22Rv1 (cell line): ENCODE data around the gene POLD2.

ENCODE experiments used
- H3K27ac ChIP-seq: fragments of 450-650 bp; 2 replicates; pipeline ENCODE4 v1.5.1; 2017
- ZFX ChIP-seq: fragments of 450-650 bp; IDR thresholded peaks from 2 replicates; pipeline ENCODE4 v1.6.1; 2017; ENCODE audit warnings: antibody characterized with exemption, borderline replicate concordance
- TF ChIP-seq, protein P1 (sequence below): fragments of 450-650 bp; IDR thresholded peaks from 2 replicates; pipeline ENCODE4 v1.5.1; 2017; ENCODE audit warnings: mild to moderate bottlenecking

POLD2 gene

GRCh38 chr7:44094883-44095592 lies 28.3 kb downstream of the POLD2 start:
- H3K27ac ChIP-seq, result no peak overlapping the region
- TF ChIP-seq, protein P1, sequence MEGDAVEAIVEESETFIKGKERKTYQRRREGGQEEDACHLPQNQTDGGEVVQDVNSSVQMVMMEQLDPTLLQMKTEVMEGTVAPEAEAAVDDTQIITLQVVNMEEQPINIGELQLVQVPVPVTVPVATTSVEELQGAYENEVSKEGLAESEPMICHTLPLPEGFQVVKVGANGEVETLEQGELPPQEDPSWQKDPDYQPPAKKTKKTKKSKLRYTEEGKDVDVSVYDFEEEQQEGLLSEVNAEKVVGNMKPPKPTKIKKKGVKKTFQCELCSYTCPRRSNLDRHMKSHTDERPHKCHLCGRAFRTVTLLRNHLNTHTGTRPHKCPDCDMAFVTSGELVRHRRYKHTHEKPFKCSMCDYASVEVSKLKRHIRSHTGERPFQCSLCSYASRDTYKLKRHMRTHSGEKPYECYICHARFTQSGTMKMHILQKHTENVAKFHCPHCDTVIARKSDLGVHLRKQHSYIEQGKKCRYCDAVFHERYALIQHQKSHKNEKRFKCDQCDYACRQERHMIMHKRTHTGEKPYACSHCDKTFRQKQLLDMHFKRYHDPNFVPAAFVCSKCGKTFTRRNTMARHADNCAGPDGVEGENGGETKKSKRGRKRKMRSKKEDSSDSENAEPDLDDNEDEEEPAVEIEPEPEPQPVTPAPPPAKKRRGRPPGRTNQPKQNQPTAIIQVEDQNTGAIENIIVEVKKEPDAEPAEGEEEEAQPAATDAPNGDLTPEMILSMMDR, result no peak
- TF ChIP-seq ZFX, result no peak

DNA sequence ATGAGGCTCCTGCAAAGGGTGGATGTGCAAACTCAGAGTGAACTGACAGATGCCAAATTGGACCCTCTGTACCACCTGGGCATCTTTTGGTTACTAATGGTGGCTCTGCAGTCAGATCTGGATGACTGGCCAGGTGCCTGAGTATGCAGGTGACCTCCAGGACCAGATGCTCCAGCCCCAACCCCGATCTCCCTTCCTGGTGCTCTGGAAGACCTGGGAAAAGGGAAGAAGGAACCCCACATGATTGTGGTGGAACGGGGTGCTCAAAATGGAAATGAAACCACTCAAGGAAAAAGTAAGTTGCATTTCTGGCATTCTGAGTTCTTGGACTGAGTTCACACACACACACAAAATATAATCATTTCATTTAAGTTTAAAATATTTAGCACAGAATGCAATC lies 29.0 kb downstream of the POLD2 start:
- TF ChIP-seq ZFX, result no peak
- TF ChIP-seq, protein P1, result no peak
- no peak overlapping the region for H3K27ac ChIP-seq

DNA sequence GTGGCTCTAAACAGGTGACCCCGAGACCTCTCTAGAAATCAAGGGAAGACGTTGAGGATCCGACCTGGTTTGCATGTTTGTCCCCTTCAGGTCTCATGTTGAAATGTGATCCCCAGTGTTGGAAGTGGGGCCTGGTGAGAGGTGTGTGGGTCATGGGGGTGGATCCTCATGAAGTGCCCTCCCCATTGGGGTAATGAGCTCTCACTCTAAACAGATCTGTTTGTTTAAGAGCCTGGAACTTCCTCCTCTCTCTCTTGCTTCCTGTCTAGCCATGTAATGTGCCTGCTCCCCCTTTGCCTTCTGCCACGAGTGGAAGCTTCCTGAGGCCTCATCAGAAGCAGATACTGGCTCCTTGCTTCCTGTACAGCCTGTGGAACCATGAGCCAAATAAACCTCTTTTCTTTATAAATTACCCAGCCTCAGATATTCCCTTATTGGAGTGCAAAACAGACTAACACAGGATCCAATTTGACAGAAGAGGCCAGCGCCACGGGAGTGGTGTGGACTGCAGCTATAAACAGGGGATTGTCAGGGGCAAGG lies 30.2 kb downstream of the POLD2 start:
- no peak for TF ChIP-seq ZFX
- TF ChIP-seq, protein P1, result no peak
- H3K27ac ChIP-seq, result no peak overlapping the region

- TF ChIP-seq, protein P1, result no peak
- no peak for TF ChIP-seq ZFX
- H3K27ac ChIP-seq, result no peak overlapping the region
Measured at GRCh38 chr7:44087911-44088838, 35.2 kb downstream of the POLD2 start.

GRCh38 chr7:44086627-44087026 lies 36.7 kb downstream of the POLD2 start:
- TF ChIP-seq, protein P1, result no peak
- no peak for TF ChIP-seq ZFX

DNA sequence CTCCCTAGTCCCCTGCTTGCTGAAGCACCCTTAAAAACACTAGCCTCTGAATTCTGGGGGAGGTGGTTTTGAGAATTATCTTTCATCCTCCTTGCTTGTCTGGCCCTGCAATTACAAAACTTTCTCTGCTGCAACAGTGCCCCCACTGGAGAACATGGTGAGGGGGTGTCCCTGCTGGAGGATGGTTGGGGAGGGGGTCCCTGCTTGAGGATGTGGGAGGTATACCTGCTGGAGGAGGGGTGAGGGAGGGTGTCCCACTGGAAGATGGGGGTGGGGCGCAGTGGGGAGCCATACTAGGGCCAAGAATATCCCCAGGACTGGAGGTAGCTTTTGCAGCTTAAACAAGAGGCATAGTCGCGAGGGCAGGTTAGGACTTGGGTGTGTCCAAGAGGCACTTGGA lies 37.8 kb downstream of the POLD2 start:
- no peak for TF ChIP-seq ZFX
- TF ChIP-seq, protein P1, result peak; percentile 43
- no peak overlapping the region for H3K27ac ChIP-seq

More at GRCh38 chr7:44086627-44087026, 36.7 kb downstream of the POLD2 start:
- H3K27ac ChIP-seq, result no peak overlapping the region
